Measurements from ENCODE around the gene ZNF786.

Gene ZNF786

DNA sequence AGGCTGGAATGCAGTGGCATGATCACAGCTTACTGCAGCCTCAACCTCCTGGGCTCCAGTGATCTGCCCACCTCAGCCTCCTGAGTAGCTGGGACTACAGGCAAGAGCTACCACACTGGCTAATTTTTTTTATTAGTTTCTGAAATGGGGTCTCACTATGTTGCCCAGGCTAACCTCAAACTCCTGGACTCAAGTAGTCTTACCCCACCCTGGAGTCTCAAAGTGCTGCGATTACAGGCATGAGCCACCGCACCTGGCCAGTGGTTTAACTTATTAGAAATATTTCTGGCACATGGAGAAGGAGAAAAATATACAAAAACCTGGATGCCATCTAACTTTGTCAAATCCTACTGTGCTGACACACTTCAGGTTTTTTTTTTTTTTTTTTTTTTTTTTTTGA, 15.2 kb downstream of the ZNF786 start:
- Histone ChIP-seq H4K91ac (ENCODE audit: low read depth, low read length, poor library complexity) (no peak overlapping the region), H3K14ac (ENCODE audit: low read length) (no peak overlapping the region), H3K23ac (ENCODE audit: low read depth, low read length, poor library complexity) (no peak overlapping the region), H2AFZ (ENCODE audit: low read length) (no peak overlapping the region), H3K27me3 (ENCODE audit: control insufficient read depth in 3 of 3, insufficient read depth in 3 of 3, low read depth in 1 of 3, low read length in 3 of 3) (no peaks in the 10 kb centered on the region), H4K8ac (ENCODE audit: low read depth, low read length) (no peak overlapping the region), H2BK15ac (ENCODE audit: low read length) (no peak overlapping the region), H3K36me3 (replicated peaks in 1 of 2; ENCODE audit: control insufficient read depth in 2 of 2, insufficient read depth in 2 of 2, low read length in 2 of 2) (peaks cover 27 to 78% of the 10 kb centered on the region in 2 donors), H3K4me1 (ENCODE audit: control insufficient read depth in 2 of 2, insufficient read depth in 1 of 2, low read depth in 1 of 2, low read length in 2 of 2) (no peaks in the 10 kb centered on the region), H2AK5ac (ENCODE audit: low read depth, low read length) (no peak overlapping the region), H3K9me3 (replicated peaks in 1 of 2; ENCODE audit: control insufficient read depth in 2 of 2, insufficient read depth in 1 of 2, low read depth in 1 of 2, low read length in 2 of 2) (peaks cover 0 to 4% of the 10 kb centered on the region in 2 donors), H2BK5ac (ENCODE audit: low read length) (no peak overlapping the region), H3K4ac (ENCODE audit: low read length) (no peak overlapping the region), H3K4me3 (ENCODE audit: low read length in 2 of 2) (no peak overlapping the region), H3K4me2 (ENCODE audit: insufficient read depth, low read length, poor library complexity, severe bottlenecking) (no peak overlapping the region), H3K27ac (replicated peaks; ENCODE audit: low read length) (no peak overlapping the region), H2BK12ac (ENCODE audit: low read length) (no peak overlapping the region), H3K18ac (ENCODE audit: low read length) (no peak overlapping the region), H3K9ac (ENCODE audit: low read depth, low read length, poor library complexity) (no peak overlapping the region), H2BK120ac (ENCODE audit: low read depth, low read length) (no peak overlapping the region), H3K79me1 (ENCODE audit: low read depth, low read length) (peaks cover 8% of the 10 kb centered on the region)
- no CpG with 5 or more reads among the region's 2 CpGs for WGBS, 2 donors (ENCODE audit: extremely low coverage in 2 of 2, insufficient read length in 2 of 2, insufficient replicate concordance in 1 of 2)
- DNase-seq (ENCODE audit: low spot score): no peak

DNA sequence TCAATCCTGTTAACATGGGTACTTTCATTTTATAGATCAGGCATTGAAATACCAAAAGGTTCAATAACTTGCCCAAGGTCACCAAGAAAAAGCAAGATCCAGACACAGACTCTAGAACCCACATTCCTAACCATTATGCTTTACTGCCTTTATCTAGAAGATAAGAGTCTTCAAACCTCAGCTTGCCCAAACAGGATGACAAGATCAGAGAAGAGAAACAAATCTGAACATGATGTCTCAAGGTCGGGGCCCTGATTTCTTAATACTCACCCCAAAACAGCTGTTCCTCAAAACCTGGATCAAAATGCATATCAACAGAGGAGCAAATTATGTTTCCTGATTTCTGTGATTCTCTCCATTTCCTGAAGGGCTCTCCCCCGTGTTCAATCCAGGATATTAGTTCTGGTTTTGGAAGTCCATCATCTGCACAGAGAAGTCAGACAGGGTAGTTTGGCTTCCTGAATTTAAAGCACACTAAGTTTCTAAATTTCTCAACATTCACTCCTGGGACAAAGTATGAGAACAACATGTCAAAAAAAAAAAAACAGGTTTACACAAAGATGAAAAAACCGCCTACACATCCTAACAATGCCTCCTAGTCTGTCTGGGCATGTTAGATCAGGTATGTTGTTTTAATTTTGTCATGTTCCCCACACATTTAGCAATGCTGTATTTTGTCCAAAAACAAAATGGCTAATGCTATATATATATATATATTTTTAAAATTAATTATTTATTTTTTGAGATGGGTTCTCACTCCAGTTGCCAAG, 16.2 kb downstream of the ZNF786 start:
- H2BK5ac ChIP-seq (ENCODE audit: low read length): no peak overlapping the region
- H3K9ac ChIP-seq (ENCODE audit: low read depth, low read length, poor library complexity): no peak overlapping the region
- H3K79me1 ChIP-seq (ENCODE audit: low read depth, low read length): peaks cover 8% of the 10 kb centered on the region
- no peak overlapping the region for H3K23ac ChIP-seq (ENCODE audit: low read depth, low read length, poor library complexity)
- no peak overlapping the region for H3K14ac ChIP-seq (ENCODE audit: low read length)
- no peak overlapping the region for H2AFZ ChIP-seq (ENCODE audit: low read length)
- no peak overlapping the region for H3K4me2 ChIP-seq (ENCODE audit: insufficient read depth, low read length, poor library complexity, severe bottlenecking)
- H3K36me3 ChIP-seq (replicated peaks in 1 of 2; ENCODE audit: control insufficient read depth in 2 of 2, insufficient read depth in 2 of 2, low read length in 2 of 2): peaks cover 30 to 82% of the 10 kb centered on the region in 2 donors
- no peaks in the 10 kb centered on the region for H3K9me3 ChIP-seq (replicated peaks in 1 of 2; ENCODE audit: control insufficient read depth in 2 of 2, insufficient read depth in 1 of 2, low read depth in 1 of 2, low read length in 2 of 2)
- H3K27ac ChIP-seq (replicated peaks; ENCODE audit: low read length): no peak overlapping the region
- no peak overlapping the region for H3K18ac ChIP-seq (ENCODE audit: low read length)
- no peak overlapping the region for H4K8ac ChIP-seq (ENCODE audit: low read depth, low read length)
- WGBS, 2 donors (ENCODE audit: extremely low coverage in 2 of 2, insufficient read length in 2 of 2, insufficient replicate concordance in 1 of 2): no CpG with 5 or more reads among the region's 3 CpGs
- no peak overlapping the region for H4K91ac ChIP-seq (ENCODE audit: low read depth, low read length, poor library complexity)
- no peak overlapping the region for H2BK15ac ChIP-seq (ENCODE audit: low read length)
- H3K27me3 ChIP-seq (ENCODE audit: control insufficient read depth in 3 of 3, insufficient read depth in 3 of 3, low read depth in 1 of 3, low read length in 3 of 3): no peaks in the 10 kb centered on the region
- no peak overlapping the region for H2BK120ac ChIP-seq (ENCODE audit: low read depth, low read length)
- no peak overlapping the region for H2AK5ac ChIP-seq (ENCODE audit: low read depth, low read length)
- no peak overlapping the region for H3K4ac ChIP-seq (ENCODE audit: low read length)
- no peaks in the 10 kb centered on the region for H3K4me1 ChIP-seq (ENCODE audit: control insufficient read depth in 2 of 2, insufficient read depth in 1 of 2, low read depth in 1 of 2, low read length in 2 of 2)
- DNase-seq (ENCODE audit: low spot score): no peak
- no peak overlapping the region for H3K4me3 ChIP-seq (ENCODE audit: low read length in 2 of 2)
- no peak overlapping the region for H2BK12ac ChIP-seq (ENCODE audit: low read length)

DNA sequence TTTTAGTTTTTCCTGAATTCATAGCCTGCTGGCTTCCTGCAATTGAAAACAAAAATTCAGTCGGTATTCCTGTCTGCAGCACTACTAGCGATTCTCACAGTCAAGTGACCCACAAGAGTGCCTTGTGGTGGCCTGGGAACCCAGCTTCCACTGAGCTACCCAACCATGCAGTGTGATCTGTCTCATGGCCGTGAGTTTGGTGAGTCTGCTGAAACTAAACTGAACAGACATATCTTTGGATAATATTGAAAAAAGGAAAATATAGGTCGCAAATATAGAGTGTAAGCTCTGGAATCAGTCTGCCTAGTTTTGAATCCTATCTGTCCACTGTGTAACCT, 18.1 kb downstream of the ZNF786 start:
- Histone ChIP-seq H2BK5ac (ENCODE audit: low read length) (no peak overlapping the region), H3K27me3 (ENCODE audit: control insufficient read depth in 3 of 3, insufficient read depth in 3 of 3, low read depth in 1 of 3, low read length in 3 of 3) (no peaks in the 10 kb centered on the region), H3K4ac (ENCODE audit: low read length) (no peak overlapping the region), H3K9me3 (replicated peaks in 1 of 2; ENCODE audit: control insufficient read depth in 2 of 2, insufficient read depth in 1 of 2, low read depth in 1 of 2, low read length in 2 of 2) (no peaks in the 10 kb centered on the region), H3K9ac (ENCODE audit: low read depth, low read length, poor library complexity) (no peak overlapping the region), H3K18ac (ENCODE audit: low read length) (no peak overlapping the region), H2BK12ac (ENCODE audit: low read length) (no peak overlapping the region), H3K4me2 (ENCODE audit: insufficient read depth, low read length, poor library complexity, severe bottlenecking) (no peak overlapping the region), H2AK5ac (ENCODE audit: low read depth, low read length) (no peak overlapping the region), H3K23ac (ENCODE audit: low read depth, low read length, poor library complexity) (no peak overlapping the region), H4K8ac (ENCODE audit: low read depth, low read length) (no peak overlapping the region), H3K27ac (replicated peaks; ENCODE audit: low read length) (no peak overlapping the region), H3K4me1 (ENCODE audit: control insufficient read depth in 2 of 2, insufficient read depth in 1 of 2, low read depth in 1 of 2, low read length in 2 of 2) (no peaks in the 10 kb centered on the region), H2AFZ (ENCODE audit: low read length) (no peak overlapping the region), H2BK15ac (ENCODE audit: low read length) (no peak overlapping the region), H3K79me1 (ENCODE audit: low read depth, low read length) (peaks cover 8% of the 10 kb centered on the region), H2BK120ac (ENCODE audit: low read depth, low read length) (no peak overlapping the region), H3K14ac (ENCODE audit: low read length) (no peak overlapping the region), H3K36me3 (replicated peaks in 1 of 2; ENCODE audit: control insufficient read depth in 2 of 2, insufficient read depth in 2 of 2, low read length in 2 of 2) (peaks cover 29 to 82% of the 10 kb centered on the region in 2 donors), H3K4me3 (ENCODE audit: low read length in 2 of 2) (no peak overlapping the region), H4K91ac (ENCODE audit: low read depth, low read length, poor library complexity) (no peak overlapping the region)
- DNase-seq (ENCODE audit: low spot score): no peak
- no CpG with 5 or more reads among the region's 4 CpGs for WGBS, 2 donors (ENCODE audit: extremely low coverage in 2 of 2, insufficient read length in 2 of 2, insufficient replicate concordance in 1 of 2)

DNA sequence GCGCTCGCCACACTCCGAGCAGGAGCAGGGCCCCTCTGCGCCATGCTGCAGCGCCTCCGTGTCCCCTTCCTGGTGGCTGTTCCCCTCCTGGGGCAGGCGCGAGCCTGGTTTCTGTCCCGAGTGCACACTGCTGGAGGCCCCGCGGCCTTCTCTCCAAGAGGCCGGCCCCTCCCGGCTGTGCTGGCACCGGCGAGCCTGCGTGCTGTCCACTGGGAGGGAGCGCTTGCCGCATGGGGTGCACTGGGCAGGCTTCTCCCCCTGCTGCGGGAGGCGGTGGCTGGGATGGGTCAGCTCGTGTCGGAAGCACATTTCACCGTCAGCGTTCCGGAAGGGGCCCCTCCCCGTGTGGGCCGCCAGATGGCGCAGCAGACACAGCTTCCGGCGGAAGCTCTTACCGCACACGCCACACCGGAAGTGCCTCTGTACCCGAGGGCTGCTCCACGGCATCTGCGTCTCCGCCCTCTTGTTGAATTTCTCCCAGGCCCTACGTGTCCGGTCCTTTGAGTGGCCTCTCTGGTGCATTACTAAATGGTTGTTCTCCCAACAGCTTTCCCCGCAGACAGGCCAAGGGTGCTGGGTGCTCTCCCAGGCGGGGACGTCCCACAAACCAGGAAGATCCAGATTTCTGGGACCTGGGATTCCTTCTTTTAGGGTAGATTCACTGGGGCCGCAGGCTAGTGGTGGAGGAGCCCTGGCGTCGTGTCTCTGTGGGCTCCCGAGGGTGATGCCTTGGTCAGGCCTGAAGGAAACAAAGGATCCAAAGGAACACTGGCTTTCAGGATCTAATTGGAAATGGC, 18.7 kb downstream of the ZNF786 start:
- no peak overlapping the region for H3K4me2 ChIP-seq (ENCODE audit: insufficient read depth, low read length, poor library complexity, severe bottlenecking)
- peaks cover 29 to 80% of the 10 kb centered on the region in 2 donors for H3K36me3 ChIP-seq (replicated peaks in 1 of 2; ENCODE audit: control insufficient read depth in 2 of 2, insufficient read depth in 2 of 2, low read length in 2 of 2)
- H3K27ac ChIP-seq (replicated peaks; ENCODE audit: low read length): no peak overlapping the region
- H3K9ac ChIP-seq (ENCODE audit: low read depth, low read length, poor library complexity): no peak overlapping the region
- H2BK15ac ChIP-seq (ENCODE audit: low read length): no peak overlapping the region
- H3K9me3 ChIP-seq (replicated peaks in 1 of 2; ENCODE audit: control insufficient read depth in 2 of 2, insufficient read depth in 1 of 2, low read depth in 1 of 2, low read length in 2 of 2): no peaks in the 10 kb centered on the region
- no peak overlapping the region for H4K91ac ChIP-seq (ENCODE audit: low read depth, low read length, poor library complexity)
- H2BK12ac ChIP-seq (ENCODE audit: low read length): no peak overlapping the region
- no peak overlapping the region for H2BK120ac ChIP-seq (ENCODE audit: low read depth, low read length)
- H3K4me1 ChIP-seq (ENCODE audit: control insufficient read depth in 2 of 2, insufficient read depth in 1 of 2, low read depth in 1 of 2, low read length in 2 of 2): no peaks in the 10 kb centered on the region
- no peak overlapping the region for H3K18ac ChIP-seq (ENCODE audit: low read length)
- DNase-seq (ENCODE audit: low spot score): peak; percentile 11
- WGBS, 2 donors (ENCODE audit: extremely low coverage in 2 of 2, insufficient read length in 2 of 2, insufficient replicate concordance in 1 of 2): no CpG with 5 or more reads among the region's 46 CpGs
- no peak overlapping the region for H2BK5ac ChIP-seq (ENCODE audit: low read length)
- peak overlapping the region; percentile 19 for H4K8ac ChIP-seq (ENCODE audit: low read depth, low read length)
- H3K23ac ChIP-seq (ENCODE audit: low read depth, low read length, poor library complexity): peak overlapping the region; percentile 85
- H3K14ac ChIP-seq (ENCODE audit: low read length): peak overlapping the region; percentile 21
- no peak overlapping the region for H3K4me3 ChIP-seq (ENCODE audit: low read length in 2 of 2)
- H2AK5ac ChIP-seq (ENCODE audit: low read depth, low read length): no peak overlapping the region
- no peak overlapping the region for H2AFZ ChIP-seq (ENCODE audit: low read length)
- peaks cover 8% of the 10 kb centered on the region for H3K79me1 ChIP-seq (ENCODE audit: low read depth, low read length)
- H3K27me3 ChIP-seq (ENCODE audit: control insufficient read depth in 3 of 3, insufficient read depth in 3 of 3, low read depth in 1 of 3, low read length in 3 of 3): no peaks in the 10 kb centered on the region
- no peak overlapping the region for H3K4ac ChIP-seq (ENCODE audit: low read length)
